C4-2B (cell line): ENCODE results near the gene TLR4.

Experiments used
- H3K27ac ChIP-seq: fragments of 450-650 bp; 2 replicates; pipeline ENCODE4 v1.5.1; 2017
- CTCF ChIP-seq: fragments of 450-650 bp; conservative IDR thresholded peaks from 2 replicates; pipeline ENCODE4 v1.5.1; 2017; ENCODE audit warnings: mild to moderate bottlenecking
- ZFX ChIP-seq: fragments of 450-650 bp; IDR thresholded peaks from 2 replicates; pipeline ENCODE4 v1.6.1; 2017

TLR4 gene

GRCh38 chr9:117720555-117720954 is 16.4 kb downstream of the TLR4 start:
- no peak overlapping the region for H3K27ac ChIP-seq
- TF ChIP-seq CTCF (no peak), ZFX (no peak)

- H3K27ac ChIP-seq = no peak overlapping the region
- TF ChIP-seq ZFX = no peak
- TF ChIP-seq CTCF = no peak
These were observed 16.8 kb downstream of the TLR4 start for GRCh38 chr9:117720987-117721386.

DNA sequence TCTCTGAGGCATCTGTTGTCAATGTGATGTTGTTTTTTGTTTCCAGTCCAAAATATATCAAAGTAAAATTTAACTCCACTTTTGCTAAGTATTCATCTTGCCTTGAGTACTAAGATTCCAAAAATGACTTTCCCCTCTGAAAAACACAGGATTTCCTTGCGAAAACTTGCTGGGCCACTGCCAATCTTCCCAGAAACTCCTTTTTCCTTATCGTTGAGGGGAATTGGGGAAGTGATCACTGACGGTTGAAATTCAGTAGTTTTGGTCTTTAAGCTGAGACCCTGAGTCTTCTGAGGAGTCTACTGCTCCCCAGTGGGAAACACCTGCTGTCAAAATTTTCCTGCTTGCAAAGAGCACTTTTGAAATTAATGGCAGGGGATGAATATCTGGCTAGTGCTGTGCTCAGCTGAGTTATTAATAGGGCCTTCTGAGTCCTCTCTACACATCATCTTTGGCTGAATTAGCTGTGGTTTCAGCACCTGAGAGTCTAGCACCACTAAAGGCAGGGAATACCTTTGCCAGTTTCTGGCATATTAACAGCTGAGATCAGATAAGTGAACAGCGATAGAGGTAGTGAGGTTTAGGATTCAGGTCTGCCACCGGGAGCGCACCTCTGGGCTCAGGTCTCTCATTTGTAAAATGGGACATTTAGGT is 18.0 kb downstream of the TLR4 start:
- H3K27ac ChIP-seq = no peak overlapping the region

GRCh38 chr9:117723986-117724625 is 19.9 kb downstream of the TLR4 start:
- no peak overlapping the region for H3K27ac ChIP-seq

More for the DNA sequence above, 18.0 kb downstream of the TLR4 start:
- TF ChIP-seq CTCF (no peak), ZFX (no peak)

DNA sequence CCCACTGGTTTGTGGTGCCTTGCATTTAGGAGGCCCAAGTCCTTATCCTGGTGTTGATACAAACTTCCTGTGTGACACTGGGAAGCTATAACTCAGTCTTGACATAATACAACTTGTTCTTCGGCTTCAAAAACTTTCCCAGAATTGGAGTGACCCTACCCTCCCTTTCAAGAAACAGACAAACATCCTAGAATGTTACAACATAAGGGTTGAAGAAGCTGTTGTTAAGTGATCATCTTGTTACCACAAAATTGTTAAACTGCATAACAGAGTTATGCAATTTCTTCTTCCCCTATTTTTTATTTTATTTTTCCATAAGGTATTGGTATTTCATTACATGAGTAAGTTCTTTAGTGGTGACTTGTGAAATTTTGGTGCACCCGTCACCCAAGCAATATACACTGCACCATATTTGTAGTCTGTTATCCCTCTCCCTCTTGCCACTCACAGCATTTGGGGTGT is 21.3 kb downstream of the TLR4 start:
- no peak for TF ChIP-seq ZFX
- TF ChIP-seq CTCF = no peak
- no peak overlapping the region for H3K27ac ChIP-seq

More at GRCh38 chr9:117723986-117724625, 19.9 kb downstream of the TLR4 start:
- no peak for TF ChIP-seq CTCF
- no peak for TF ChIP-seq ZFX

DNA sequence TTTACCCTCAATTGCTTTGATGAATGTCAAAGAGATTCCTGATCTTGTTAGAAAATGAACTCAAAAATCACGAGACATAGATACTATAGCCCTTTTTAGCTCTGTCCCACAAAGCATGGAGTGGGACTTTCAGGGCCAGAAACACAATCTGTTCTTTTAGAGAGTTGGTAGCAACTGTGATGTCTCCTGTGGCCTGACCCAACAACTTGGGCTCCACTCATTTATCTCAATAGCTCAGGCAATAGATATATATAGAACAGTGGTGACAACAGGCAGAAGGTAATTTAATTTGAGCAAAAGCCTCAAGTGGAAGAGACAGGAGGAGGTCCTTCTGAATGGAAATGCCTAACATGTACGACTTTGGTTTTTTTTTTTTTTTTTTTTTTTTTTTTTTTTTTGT is 25.2 kb downstream of the TLR4 start:
- TF ChIP-seq CTCF (no peak), ZFX (no peak)
- H3K27ac ChIP-seq = no peak overlapping the region

DNA sequence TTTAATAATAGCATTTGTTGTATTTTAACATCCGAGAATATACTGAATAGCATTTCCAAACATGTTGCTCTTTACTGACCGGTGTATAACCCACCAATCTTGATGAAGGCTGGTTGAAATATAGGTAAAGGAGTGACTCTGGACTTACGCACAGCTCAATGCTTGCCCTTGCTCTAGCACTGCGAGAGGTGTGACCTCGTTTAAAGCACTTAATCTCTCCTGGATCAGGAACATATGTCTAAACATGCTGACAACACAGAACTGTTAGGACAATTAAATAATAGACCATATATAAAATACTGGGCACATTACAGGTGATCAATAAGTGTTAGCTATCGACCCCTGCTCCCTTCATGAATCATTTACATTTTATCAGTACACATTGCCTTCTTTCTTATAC is 28.3 kb downstream of the TLR4 start:
- no peak overlapping the region for H3K27ac ChIP-seq
- TF ChIP-seq CTCF (no peak), ZFX (no peak)
